K562 treated with DMSO at 1 percent for 48 hours (cell line): ENCODE results near the gene GNB1. TPM values are rescaled to one million over a fixed set of nuclear protein-coding genes. Genes with fewer than 3 reads are reported as not detected.

Source experiments
- total RNA-seq: library from RNA; unstranded; fragments of 300-600 nt; gene quantifications from 2 replicates; pipeline ENCODE4 v1.2.3, GENCODE V29; 2022; ENCODE audit warnings: low replicate concordance; ENCODE audit errors: extremely low read depth

The GNB1 gene
- 119 TPM in 1 of 2 replicates, not detected in the other for total RNA-seq

DNA sequence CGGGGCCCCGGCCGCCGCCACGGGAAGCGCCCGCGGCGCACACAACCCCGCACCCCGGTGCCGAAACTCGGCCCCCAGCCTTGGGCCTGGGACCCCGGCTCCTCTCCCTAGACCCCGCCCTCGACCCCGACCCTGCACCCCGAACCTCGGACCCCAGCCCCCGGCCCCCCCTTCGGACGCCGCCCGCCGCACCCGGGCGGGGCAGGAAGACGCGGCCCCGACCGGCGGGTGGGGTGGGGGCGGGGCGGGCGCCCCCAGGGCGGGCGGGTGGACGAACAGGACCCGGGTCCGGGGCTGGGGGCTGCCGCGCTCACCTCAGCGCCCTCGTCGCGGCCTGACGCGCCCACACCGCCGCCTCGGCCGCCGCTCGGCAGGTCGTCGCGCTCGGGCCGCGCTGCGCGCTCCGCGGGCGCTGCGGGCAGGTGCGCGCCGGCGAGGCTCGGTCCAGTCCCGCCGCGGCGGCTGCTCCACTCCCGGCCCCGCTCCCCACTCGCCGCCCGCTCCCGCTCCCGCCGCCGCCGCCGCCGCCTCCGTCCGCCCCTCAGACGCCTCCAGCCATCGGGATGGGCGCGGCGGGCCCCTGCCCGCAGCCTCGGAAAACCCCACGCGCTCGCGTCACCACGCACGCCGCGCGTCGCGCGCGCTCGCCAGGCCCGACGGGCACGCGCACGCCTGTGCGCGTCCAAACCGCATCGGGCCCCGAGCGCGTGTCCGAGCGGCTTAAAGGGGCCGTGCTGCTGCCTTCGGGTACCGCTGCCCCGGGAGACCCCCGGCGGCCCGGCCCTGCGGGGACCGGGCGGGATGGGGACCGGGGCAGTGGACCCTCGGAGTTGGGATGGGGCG is at the start of gene GNB1:
Gene GNB1 (minus strand): TSS at position 582 of the 843 bp plus-strand sequence. CDS start 65,634 bp downstream, outside the sequence.

DNA sequence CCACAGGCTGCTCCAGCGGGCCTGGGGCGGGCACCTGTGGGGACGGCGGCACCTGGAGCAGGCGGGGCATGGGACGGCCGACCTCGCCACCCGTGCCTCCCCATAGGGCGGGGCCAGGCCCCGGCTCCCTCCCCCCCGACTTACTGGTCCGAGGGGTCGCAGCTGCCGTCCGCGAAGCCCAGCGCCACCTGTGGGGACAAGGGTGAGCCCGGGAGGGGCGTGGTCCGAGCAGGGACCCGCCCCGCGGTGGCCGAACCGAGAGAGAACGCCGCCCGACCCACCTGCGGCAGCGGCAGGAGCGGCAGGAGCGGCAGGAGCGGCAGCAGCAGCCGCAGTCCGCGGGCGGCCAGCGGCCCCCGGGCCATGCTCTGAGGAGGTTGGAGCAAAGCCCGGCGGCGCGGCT is 28.0 kb upstream of the GNB1 start, which contains the start of gene TMEM52:
Gene TMEM52 (minus strand): TSS at position 379 of the 403 bp plus-strand sequence. CDS start 14 bp downstream, at position 365.

GRCh38 chr1:1914971-1915692 is 24.2 kb upstream of the GNB1 start, which contains the start of gene CALML6:
Gene CALML6, plus strand, starts transcription at chr1:1915260. Its CDS starts 21 bp downstream, at chr1:1915281.

GRCh38 chr1:1777950-1778662 is 112.8 kb downstream of the GNB1 start, which contains the start of gene NADK:
Gene NADK, minus strand, starts transcription at chr1:1778470. Its CDS starts 13,064 bp downstream, at chr1:1765406.

Other genes with a start within 250 kb of the GNB1 start
- not detected in 2 replicates for gene CDK11B, start 232.1 kb downstream of the GNB1 start, total RNA-seq
- not detected in 2 replicates for gene SLC35E2B, start 198.3 kb downstream of the GNB1 start, total RNA-seq
- gene CDK11A, start 166.7 kb downstream of the GNB1 start, total RNA-seq, result not detected in 2 replicates
- gene NADK, start 112.6 kb downstream of the GNB1 start, total RNA-seq, result not detected in 2 replicates
- not detected in 2 replicates for gene CALML6, start 24.2 kb upstream of the GNB1 start, total RNA-seq
- not detected in 2 replicates for gene TMEM52, start 28.2 kb upstream of the GNB1 start, total RNA-seq
- gene CFAP74, start 112.7 kb upstream of the GNB1 start, total RNA-seq, result not detected in 2 replicates
- gene GABRD, start 128.3 kb upstream of the GNB1 start, total RNA-seq, result not detected in 2 replicates
- not detected in 2 replicates for gene PRKCZ, start 159.3 kb upstream of the GNB1 start, total RNA-seq